ENCODE results near the gene ACOX3.

ACOX3 gene

GRCh38 chr4:8467016-8467415 is 26.5 kb upstream of the ACOX3 start:
- no peak for DNase-seq

GRCh38 chr4:8465615-8466611 is 25.4 kb upstream of the ACOX3 start:
- DNase-seq: no peak

- DNase-seq: no peak
Observed at GRCh38 chr4:8464381-8464780, 23.9 kb upstream of the ACOX3 start.

GRCh38 chr4:8463811-8464210 is 23.3 kb upstream of the ACOX3 start:
- no peak for DNase-seq

GRCh38 chr4:8461616-8462015 is 21.1 kb upstream of the ACOX3 start:
- DNase-seq: no peak

GRCh38 chr4:8461086-8461485 is 20.6 kb upstream of the ACOX3 start:
- DNase-seq: no peak

- no peak for DNase-seq
Observed at GRCh38 chr4:8459867-8460445, 19.4 kb upstream of the ACOX3 start.

GRCh38 chr4:8457646-8458252 is 17.2 kb upstream of the ACOX3 start:
- DNase-seq: no peak

GRCh38 chr4:8453957-8454356 is 13.4 kb upstream of the ACOX3 start:
- DNase-seq: no peak

- no peak for DNase-seq
Observed at GRCh38 chr4:8451440-8452182, 11.1 kb upstream of the ACOX3 start.

GRCh38 chr4:8446122-8446521 is 5.6 kb upstream of the ACOX3 start:
- DNase-seq: no peak

- DNase-seq: no peak
Observed at GRCh38 chr4:8443801-8444200, 3.3 kb upstream of the ACOX3 start.

- no peak for DNase-seq
Observed at GRCh38 chr4:8442596-8443358, 2.3 kb upstream of the ACOX3 start.

GRCh38 chr4:8441499-8442091 is 1.1 kb upstream of the ACOX3 start:
- no peak for DNase-seq

- no peak for DNase-seq
Observed at GRCh38 chr4:8439914-8440491, 520 bp downstream of the ACOX3 start.

GRCh38 chr4:8439168-8439567 is 1.4 kb downstream of the ACOX3 start:
- DNase-seq: no peak

- DNase-seq: no peak
Observed at GRCh38 chr4:8438743-8439142, 1.8 kb downstream of the ACOX3 start.

- no peak for DNase-seq
Observed at GRCh38 chr4:8437281-8437680, 3.2 kb downstream of the ACOX3 start.

GRCh38 chr4:8435656-8436121 is 4.8 kb downstream of the ACOX3 start:
- no peak for DNase-seq

- DNase-seq: no peak
Observed at GRCh38 chr4:8434251-8435073, 6.1 kb downstream of the ACOX3 start.
